Left renal cortex interstitium (tissue), 4 donors: ENCODE results near the gene TEX44. TPM values are rescaled to one million over a fixed set of nuclear protein-coding genes. Genes with fewer than 3 reads are reported as not detected.
A peak's percentile ranks its signal among the peaks of the same experiment; 100 is the strongest.
"Not testable (repeated sequence)": the region's sequence is repeated elsewhere in the genome, so short reads cannot be mapped to it uniquely, and the experiment has no call there.

Experiments
- DNase-seq, 4 donors: peaks; one replicate each; pipeline ENCODE4 v3.0.0-alpha.2; 2013; ENCODE audit warnings: low read depth in 4 of 4, low spot score in 2 of 4, missing footprints in 1 of 4
- polyA plus RNA-seq, 4 donors: library from polyadenylated mRNA; unstranded; fragments of 120-200 nt; gene quantifications; one replicate each; pipeline ENCODE4 v1.2.1, GENCODE V29; 2013; ENCODE audit not compliant: insufficient read length in 4 of 4

Gene TEX44
- polyA plus RNA-seq: not detected

DNA sequence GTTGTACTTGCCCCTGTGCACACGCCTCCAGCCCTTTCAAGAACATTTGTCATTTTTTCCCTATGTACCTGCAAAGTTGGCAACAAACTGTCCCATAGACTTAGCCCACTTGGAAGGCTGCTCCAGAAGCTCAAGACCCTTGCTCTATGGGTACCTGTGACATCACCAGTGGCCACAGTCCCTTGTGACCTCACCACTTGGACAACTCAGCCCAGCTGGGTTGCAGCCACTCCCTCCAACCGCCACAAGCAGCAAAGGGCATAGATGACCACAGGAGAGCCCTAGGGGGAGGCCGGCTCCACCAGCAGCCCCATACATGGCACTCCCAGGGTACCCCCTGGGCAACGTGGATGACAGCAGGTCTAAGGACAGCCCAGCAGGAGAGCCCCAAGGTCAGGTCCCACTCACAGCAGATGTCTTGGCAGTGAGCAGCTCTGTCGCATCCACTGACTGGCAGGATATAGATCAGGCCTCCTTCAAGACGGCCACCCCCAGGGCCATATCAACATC lies at the start of gene TEX44:
Gene TEX44 (plus strand): TSS at position 229 of the 510 bp plus-strand sequence. CDS start 88 bp downstream, at position 317.
- no peak for DNase-seq

- DNase-seq: no peak
Measured at GRCh38 chr2:231545105-231545902, 47.4 kb upstream of the TEX44 start.

GRCh38 chr2:231546014-231546715 lies 46.5 kb upstream of the TEX44 start:
- DNase-seq: no peak

DNA sequence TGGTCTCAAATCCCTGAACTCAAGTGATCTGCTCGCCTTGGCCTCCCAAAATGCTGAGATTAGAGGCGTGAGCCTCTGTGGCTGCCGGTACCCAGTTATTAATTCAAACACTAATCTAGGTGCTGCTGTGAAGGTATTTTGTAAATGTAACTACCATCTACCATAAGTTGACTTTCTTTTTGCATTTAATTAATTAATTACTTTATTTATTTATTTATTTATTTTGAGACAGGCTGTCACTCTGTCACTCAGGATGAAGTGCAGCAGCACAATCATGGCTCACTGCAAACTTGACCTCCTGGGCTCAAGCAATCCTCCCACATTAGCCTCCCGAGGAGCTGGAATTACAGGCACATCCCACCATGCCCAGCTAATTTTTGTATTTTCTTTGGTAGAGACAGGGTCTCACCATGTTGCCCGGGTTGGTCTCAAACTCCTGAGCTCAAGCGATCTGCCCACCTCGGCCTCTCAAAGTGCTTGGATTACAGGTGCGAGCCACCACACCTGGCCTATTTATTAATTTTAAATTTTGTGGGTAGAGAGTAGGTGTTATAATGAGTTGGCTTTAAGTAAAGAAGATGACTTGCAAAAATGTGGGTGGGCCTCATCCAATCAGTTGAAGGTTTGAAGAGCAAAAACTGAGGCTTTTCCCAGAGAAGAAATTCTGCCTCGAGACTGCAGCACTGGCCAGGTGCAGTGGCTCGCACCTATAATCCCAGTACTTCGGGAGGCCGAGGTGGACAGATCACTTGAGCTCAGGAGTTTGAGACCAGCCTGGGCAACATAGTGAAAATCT lies 45.2 kb upstream of the TEX44 start:
- DNase-seq: no peak

GRCh38 chr2:231548752-231549151 lies 43.9 kb upstream of the TEX44 start:
- DNase-seq: no peak

DNA sequence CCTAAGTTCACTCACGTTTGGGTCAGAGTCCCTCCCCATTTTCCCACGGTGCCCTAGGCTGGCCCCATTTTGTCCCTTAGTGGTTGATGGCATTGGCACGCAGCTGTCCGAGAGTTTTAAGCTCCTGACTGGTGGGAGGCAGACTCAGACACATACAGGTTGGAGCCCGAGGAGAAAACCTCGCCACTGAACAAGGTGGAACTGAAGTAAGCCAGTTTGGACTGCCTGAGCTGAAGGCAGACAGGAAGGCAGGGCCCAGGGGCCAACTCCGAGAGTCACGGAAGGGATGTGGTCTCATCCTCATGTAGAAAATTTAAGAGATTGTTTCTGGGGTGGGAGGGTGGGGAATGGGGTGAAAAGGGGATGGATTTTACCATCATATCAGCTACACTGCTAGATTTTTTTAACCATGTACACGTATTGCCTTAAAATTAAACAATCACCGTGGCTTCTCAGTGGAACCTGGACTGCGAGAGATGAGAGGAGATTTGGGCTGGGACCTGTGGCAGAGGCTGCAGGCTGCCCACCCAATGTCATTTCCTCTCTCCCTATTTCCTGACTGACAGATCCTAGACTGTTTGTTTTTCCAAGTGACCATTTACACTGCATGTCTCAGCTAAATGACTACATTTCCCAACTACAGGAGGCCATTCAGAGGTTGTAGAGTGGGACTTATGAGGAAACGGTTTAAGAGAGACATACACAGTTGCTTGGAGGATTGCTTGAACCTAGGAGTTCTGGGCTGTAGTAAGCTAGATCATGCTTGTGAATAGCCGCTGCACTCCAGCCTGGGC lies 43.0 kb upstream of the TEX44 start:
- no peak for DNase-seq

DNA sequence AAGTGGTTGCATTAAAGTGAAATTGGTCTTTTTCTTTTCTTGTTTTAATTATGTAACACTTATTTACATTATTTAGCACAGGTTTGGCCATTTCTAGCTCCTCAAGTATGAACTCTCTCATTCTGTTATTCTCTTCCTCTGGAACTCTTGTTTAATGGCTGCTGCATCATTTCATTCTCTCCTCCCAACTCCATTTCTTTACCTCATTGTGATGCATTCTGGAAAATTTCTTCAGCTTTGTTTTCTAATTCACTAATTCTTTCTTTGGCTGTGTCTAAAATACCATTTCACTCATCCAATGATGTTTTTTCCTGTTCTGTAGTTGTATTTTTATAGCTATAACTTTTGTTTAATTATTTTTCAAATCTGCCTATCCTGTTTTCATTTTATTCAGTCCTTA lies 39.9 kb upstream of the TEX44 start:
- no peak for DNase-seq

- DNase-seq: no peak
Measured at GRCh38 chr2:231554327-231554726, 38.3 kb upstream of the TEX44 start.

DNA sequence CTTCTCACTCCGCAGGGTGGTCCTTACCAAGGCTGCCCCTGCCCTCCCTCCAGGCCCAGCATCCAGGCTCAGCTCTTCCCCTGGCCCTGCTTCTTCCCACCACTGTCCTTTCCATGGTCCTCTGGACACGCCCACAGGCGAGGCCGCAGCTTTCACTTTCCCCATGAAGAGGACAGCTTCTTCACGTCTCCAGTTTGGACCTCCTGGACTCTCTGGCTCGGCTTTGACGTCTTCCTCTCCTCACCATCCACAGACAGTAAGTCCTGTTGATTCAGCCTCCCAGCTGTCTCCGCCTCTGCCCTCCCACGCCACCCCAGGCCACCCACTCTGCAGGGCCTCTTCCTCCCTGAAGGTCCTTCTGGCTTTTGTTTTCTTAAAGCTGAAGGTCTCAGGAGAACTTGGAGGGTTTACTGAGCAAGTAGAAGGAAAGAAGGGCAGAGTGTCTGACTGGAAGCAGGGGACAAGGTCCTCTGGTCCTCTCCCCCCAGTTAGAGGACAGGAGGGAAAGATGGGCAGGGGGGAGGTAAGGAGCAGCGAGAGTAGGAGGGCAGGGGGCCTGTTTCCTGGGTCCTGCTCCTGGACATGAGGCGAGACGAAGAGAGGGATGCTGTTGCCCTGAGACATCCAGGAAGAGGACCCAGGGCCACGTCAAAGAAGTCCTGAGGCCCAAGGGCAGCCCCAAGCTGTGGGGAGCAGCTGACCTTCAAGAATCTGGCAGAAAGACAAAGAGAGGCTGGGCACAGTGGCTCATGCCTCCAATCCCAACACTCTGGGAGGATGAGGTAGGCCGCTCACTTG lies 37.7 kb upstream of the TEX44 start:
- peak in 1 of 4 donors; percentile 67 for DNase-seq

DNA sequence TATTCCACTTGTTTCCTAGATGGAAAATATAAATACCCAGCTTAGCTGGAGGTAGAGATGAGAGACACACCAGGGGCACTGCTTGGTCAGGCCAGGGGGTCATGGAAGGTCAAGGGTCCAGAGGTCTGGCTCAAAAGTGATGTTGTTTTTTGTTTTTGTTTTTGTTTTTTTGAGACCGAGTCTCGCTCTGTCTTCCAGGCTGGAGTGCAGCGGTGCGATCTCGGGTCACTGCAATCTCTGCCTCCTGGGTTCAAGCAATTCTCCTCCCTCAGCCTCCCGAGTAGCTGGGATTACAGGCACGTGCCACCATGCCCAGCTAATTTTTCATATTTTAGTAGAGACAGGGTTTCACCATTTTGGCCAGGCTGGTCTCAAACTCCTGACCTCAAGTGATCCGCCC lies 36.2 kb upstream of the TEX44 start:
- not testable (repeated sequence) for DNase-seq

DNA sequence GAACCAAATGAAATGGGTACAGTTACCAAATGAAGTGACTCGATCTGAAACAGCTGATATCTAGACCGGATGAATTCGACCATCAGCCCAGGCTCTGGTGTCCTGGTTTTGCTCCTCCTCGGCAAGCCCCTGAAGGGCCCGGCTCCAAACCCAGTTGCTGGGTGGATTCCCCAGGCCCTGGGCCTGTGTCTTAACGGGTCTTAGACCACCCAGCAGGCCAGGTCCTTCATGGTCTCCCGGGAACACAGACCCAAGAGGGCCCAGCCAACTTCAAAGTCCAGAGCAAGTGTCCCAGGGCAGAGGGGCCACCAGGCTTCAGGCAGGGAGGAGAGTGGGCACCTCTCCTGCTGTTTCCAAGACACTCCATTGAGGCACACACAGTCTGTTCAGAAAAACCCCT lies 35.7 kb upstream of the TEX44 start:
- DNase-seq: no peak

- DNase-seq: peak in 3 of 4 donors; percentile 62 to 72 (median 69)
Measured at GRCh38 chr2:231557571-231558217, 35.0 kb upstream of the TEX44 start.

- no peak for DNase-seq
Measured at GRCh38 chr2:231563378-231563961, 29.2 kb upstream of the TEX44 start.

- DNase-seq: no peak
Measured at GRCh38 chr2:231565887-231566594, 26.6 kb upstream of the TEX44 start.

DNA sequence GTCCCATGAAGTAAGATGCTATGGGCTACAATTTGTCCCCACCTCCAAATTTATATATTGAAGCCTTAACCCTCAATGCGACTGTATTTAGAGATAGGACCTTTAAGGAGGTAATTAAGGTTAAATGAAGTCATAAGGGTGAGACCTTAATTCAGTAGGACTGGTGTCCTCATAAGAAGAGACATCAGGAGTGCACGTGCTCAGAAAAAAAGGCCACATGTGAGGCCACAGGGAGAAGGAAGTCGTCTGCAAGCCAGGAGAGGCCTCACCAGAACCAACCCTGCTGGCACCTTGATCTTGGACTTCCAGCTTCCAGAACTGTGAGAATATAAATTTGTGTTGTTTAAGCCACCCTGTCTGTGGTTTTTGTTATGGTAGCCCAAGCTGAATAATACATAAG lies 25.5 kb upstream of the TEX44 start:
- DNase-seq: no peak

GRCh38 chr2:231568098-231568784 lies 24.4 kb upstream of the TEX44 start:
- DNase-seq: no peak

DNA sequence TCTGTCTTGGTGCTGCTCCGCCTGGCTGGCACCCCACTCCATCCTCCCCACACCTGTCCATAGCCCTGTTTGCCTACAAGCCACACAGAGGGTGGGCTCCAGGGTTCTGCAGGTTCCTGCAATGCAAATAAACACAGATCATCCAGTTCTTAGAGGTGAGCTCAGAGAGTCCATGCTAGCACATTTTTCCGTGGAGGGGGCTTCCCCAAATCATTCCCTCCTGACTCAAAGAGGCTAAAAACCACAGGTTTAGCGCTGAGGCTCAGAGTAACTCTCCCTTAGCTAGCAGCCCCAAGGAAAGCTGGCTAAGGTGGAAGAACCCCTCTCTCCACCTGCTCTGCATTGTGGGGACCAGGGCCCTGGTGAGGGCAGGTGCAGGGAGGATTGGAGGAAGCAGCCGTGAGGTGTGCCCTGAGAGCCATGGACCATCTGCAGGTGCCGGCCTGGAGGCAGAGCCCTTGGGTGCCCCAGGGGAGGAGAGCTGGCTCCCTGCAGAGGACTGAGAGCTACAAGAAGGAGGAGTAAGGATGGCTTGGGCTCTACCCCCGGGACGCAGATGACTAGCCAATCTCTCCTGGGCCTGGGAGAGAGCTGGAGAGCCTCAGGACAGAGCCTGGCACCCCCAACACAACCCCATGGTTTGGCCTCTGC lies 23.8 kb upstream of the TEX44 start:
- DNase-seq: no peak
